HEK293 (cell line): ENCODE data around the gene PDLIM7.

Source experiments
- GLI2 ChIP-seq: fragments of 450-650 bp; formaldehyde crosslinking; IDR thresholded peaks from 2 replicates; pipeline ENCODE4; 2017; ENCODE audit warnings: missing biosample characterization, missing genetic modification characterization, low read depth, borderline replicate concordance
- HOXC10 ChIP-seq: sonication (generic); formaldehyde crosslinking; IDR thresholded peaks from 2 replicates; pipeline ENCODE4 v1.8.1; 2023; ENCODE audit warnings: mild to moderate bottlenecking, missing genetic modification reagents
- HOXD13 ChIP-seq: sonication (generic); formaldehyde crosslinking; IDR thresholded peaks from 2 replicates; pipeline ENCODE4 v1.8.0; 2022; ENCODE audit warnings: missing genetic modification reagents, borderline replicate concordance
- KLF10 ChIP-seq: fragments of 450-650 bp; IDR thresholded peaks from 2 replicates; pipeline ENCODE4 v1.5.1; 2018; ENCODE audit warnings: missing biosample characterization, mild to moderate bottlenecking, missing genetic modification characterization
- MEIS1 ChIP-seq: sonication (generic); formaldehyde crosslinking; IDR thresholded peaks from 2 replicates; pipeline ENCODE4 v1.8.1; 2022; ENCODE audit warnings: missing genetic modification reagents, mild to moderate bottlenecking, borderline replicate concordance
- SALL2 ChIP-seq: fragments of 450-650 bp; formaldehyde crosslinking; IDR thresholded peaks from 2 replicates; pipeline ENCODE4 v1.5.0; 2017; ENCODE audit warnings: missing biosample characterization, mild to moderate bottlenecking, missing genetic modification characterization, borderline replicate concordance
- TRIM28 ChIP-seq: IDR thresholded peaks from 2 replicates; pipeline ENCODE4 v1.6.1; 2011; ENCODE audit warnings: low read length, control low read depth, borderline replicate concordance
- ZNF112 ChIP-seq: fragments of 450-650 bp; formaldehyde crosslinking; IDR thresholded peaks from 2 replicates; pipeline ENCODE4 v1.5.0; 2017; ENCODE audit warnings: missing biosample characterization, missing genetic modification characterization
- ZNF169 ChIP-seq: fragments of 450-650 bp; formaldehyde crosslinking; IDR thresholded peaks from 2 replicates; pipeline ENCODE4 v1.5.1; 2016; ENCODE audit warnings: missing biosample characterization, missing genetic modification characterization
- ZNF214 ChIP-seq: fragments of 450-650 bp; formaldehyde crosslinking; IDR thresholded peaks from 2 replicates; pipeline ENCODE4 v1.5.1; 2017; ENCODE audit warnings: missing biosample characterization, mild to moderate bottlenecking, missing genetic modification characterization, borderline replicate concordance
- ZNF248 ChIP-seq: fragments of 450-650 bp; formaldehyde crosslinking; IDR thresholded peaks from 2 replicates; pipeline ENCODE4 v1.5.1; 2017; ENCODE audit warnings: missing biosample characterization, missing genetic modification characterization
- ZNF274 ChIP-seq, 2 experiments: fragments of 200-500 bp in 1 of 2; fragments of 450-650 bp in 1 of 2; sonication (Bioruptor generic) in 1 of 2; formaldehyde crosslinking in 1 of 2; IDR thresholded peaks; 2 replicates each; pipeline versions ENCODE4 v1.5.1 to v1.6.1; 2014 to 2016; ENCODE audit warnings: borderline replicate concordance in 1 of 2, inconsistent platforms in 1 of 2, low read length in 1 of 2, missing biosample characterization in 1 of 2, missing genetic modification characterization in 1 of 2
- ZNF341 ChIP-seq: fragments of 450-650 bp; formaldehyde crosslinking; IDR thresholded peaks from 2 replicates; pipeline ENCODE4; 2016; ENCODE audit warnings: low read depth, missing biosample characterization, missing genetic modification characterization
- ZNF391 ChIP-seq: fragments of 450-650 bp; formaldehyde crosslinking; IDR thresholded peaks from 2 replicates; pipeline ENCODE4 v1.5.1; 2016; ENCODE audit warnings: low read depth, missing biosample characterization, missing genetic modification characterization, borderline replicate concordance
- ZNF416 ChIP-seq: fragments of 450-650 bp; formaldehyde crosslinking; IDR thresholded peaks from 2 replicates; pipeline ENCODE4 v1.5.1; 2016; ENCODE audit warnings: missing biosample characterization, missing genetic modification characterization
- ZNF558 ChIP-seq: fragments of 450-650 bp; formaldehyde crosslinking; IDR thresholded peaks from 2 replicates; pipeline ENCODE4 v1.5.1; 2016; ENCODE audit warnings: missing biosample characterization, missing genetic modification characterization
- ZNF561 ChIP-seq: fragments of 450-650 bp; IDR thresholded peaks from 2 replicates; pipeline ENCODE4 v1.5.1; 2018; ENCODE audit warnings: missing biosample characterization, missing genetic modification characterization, borderline replicate concordance
- ZNF610 ChIP-seq: fragments of 450-650 bp; formaldehyde crosslinking; IDR thresholded peaks from 2 replicates; pipeline ENCODE4 v1.5.1; 2016; ENCODE audit warnings: missing biosample characterization, missing genetic modification characterization, borderline replicate concordance
- ZNF658 ChIP-seq: fragments of 450-650 bp; formaldehyde crosslinking; IDR thresholded peaks from 2 replicates; pipeline ENCODE4; 2016; ENCODE audit warnings: missing biosample characterization, missing genetic modification characterization
- ZNF664 ChIP-seq: fragments of 450-650 bp; formaldehyde crosslinking; IDR thresholded peaks from 2 replicates; pipeline ENCODE4 v1.5.1; 2016; ENCODE audit warnings: missing biosample characterization, missing genetic modification characterization
- TF ChIP-seq, protein P1 (sequence below): fragments of 450-650 bp; formaldehyde crosslinking; conservative IDR thresholded peaks from 2 replicates; pipeline ENCODE4 v1.5.1; 2016; ENCODE audit warnings: low read depth, missing biosample characterization, missing genetic modification characterization
- TF ChIP-seq, protein P2 (sequence below): fragments of 450-650 bp; formaldehyde crosslinking; IDR thresholded peaks from 2 replicates; pipeline ENCODE4 v1.5.1; 2016; ENCODE audit warnings: missing biosample characterization, missing genetic modification characterization, borderline replicate concordance
- TF ChIP-seq, protein P3 (sequence below): fragments of 450-650 bp; formaldehyde crosslinking; IDR thresholded peaks from 2 replicates; pipeline ENCODE4 v1.5.1; 2016; ENCODE audit warnings: missing biosample characterization, missing genetic modification characterization

PDLIM7 gene

DNA sequence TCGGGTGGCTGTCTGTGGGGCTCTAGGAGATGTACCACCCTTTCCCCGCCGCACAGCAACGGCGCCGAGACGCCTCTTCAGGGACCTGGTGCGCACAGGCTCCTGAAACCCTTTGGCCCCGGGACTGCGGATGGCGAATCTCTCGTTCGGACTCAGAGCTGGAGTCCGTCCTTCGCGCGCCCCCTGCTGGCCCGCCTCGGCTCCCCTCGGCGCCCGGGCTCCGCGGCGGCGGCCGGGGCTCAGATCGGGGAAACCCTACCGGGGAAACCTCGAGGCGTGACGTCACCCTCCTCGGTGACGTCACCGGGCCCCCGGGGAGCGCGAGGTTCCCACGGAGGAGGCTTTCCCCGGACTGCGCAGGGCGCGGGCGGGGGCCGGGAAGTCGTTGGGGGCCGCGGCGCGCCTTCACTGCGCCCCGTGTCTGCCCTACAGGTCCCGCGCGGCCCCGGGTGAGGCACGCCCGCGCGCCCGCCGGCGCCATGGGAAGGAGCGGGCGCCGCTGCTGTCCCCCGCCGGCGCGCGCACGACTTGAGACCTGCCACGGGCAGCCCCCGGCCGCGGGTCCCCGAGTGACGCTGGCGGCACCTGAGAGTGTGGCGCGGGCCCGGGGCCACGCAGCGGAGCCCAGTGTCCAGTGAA, 42.9 kb downstream of the PDLIM7 start (continued):
- TF ChIP-seq HOXC10 (CRISPR knock-in tag) (no peak), HOXD13 (no peak), ZNF416 (tag by site-specific recombination) (no peak), ZNF274 (IDR thresholded peaks at IDR 0.05; ENCODE audit: low read length) (no peak), ZNF274 (tag by site-specific recombination; IDR thresholded peaks at IDR 0.05; ENCODE audit: borderline replicate concordance) (no peak), ZNF664 (tag by site-specific recombination) (no peak), ZNF561 (tag by site-specific recombination) (0 out of 2 replicates have a peak, but pooled peaks have one; percentile 21), GLI2 (no peak), MEIS1 (CRISPR knock-in tag) (no peak), ZNF341 (no peak), ZNF248 (tag by site-specific recombination) (no peak), ZNF169 (tag by site-specific recombination) (no peak), SALL2 (peak; percentile 86), ZNF610 (tag by site-specific recombination) (0 out of 2 replicates have a peak, but pooled peaks have one; percentile 18), ZNF558 (tag by site-specific recombination) (no peak), TRIM28 (no peak), ZNF391 (tag by site-specific recombination) (peak; percentile 82), KLF10 (tag by site-specific recombination) (peak; percentile 95), ZNF214 (no peak), ZNF658 (peak; percentile 48; the same call in 1 of the 2 replicates), ZNF112 (no peak)
- TF ChIP-seq, protein P1, sequence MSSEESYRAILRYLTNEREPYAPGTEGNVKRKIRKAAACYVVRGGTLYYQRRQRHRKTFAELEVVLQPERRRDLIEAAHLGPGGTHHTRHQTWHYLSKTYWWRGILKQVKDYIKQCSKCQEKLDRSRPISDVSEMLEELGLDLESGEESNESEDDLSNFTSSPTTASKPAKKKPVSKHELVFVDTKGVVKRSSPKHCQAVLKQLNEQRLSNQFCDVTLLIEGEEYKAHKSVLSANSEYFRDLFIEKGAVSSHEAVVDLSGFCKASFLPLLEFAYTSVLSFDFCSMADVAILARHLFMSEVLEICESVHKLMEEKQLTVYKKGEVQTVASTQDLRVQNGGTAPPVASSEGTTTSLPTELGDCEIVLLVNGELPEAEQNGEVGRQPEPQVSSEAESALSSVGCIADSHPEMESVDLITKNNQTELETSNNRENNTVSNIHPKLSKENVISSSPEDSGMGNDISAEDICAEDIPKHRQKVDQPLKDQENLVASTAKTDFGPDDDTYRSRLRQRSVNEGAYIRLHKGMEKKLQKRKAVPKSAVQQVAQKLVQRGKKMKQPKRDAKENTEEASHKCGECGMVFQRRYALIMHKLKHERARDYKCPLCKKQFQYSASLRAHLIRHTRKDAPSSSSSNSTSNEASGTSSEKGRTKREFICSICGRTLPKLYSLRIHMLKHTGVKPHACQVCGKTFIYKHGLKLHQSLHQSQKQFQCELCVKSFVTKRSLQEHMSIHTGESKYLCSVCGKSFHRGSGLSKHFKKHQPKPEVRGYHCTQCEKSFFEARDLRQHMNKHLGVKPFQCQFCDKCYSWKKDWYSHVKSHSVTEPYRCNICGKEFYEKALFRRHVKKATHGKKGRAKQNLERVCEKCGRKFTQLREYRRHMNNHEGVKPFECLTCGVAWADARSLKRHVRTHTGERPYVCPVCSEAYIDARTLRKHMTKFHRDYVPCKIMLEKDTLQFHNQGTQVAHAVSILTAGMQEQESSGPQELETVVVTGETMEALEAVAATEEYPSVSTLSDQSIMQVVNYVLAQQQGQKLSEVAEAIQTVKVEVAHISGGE: no peak; the same call in 1 of the 2 replicates
- TF ChIP-seq, protein P2, sequence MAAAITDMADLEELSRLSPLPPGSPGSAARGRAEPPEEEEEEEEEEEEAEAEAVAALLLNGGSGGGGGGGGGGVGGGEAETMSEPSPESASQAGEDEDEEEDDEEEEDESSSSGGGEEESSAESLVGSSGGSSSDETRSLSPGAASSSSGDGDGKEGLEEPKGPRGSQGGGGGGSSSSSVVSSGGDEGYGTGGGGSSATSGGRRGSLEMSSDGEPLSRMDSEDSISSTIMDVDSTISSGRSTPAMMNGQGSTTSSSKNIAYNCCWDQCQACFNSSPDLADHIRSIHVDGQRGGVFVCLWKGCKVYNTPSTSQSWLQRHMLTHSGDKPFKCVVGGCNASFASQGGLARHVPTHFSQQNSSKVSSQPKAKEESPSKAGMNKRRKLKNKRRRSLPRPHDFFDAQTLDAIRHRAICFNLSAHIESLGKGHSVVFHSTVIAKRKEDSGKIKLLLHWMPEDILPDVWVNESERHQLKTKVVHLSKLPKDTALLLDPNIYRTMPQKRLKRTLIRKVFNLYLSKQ (tag by site-specific recombination): no peak
- TF ChIP-seq, protein P3, sequence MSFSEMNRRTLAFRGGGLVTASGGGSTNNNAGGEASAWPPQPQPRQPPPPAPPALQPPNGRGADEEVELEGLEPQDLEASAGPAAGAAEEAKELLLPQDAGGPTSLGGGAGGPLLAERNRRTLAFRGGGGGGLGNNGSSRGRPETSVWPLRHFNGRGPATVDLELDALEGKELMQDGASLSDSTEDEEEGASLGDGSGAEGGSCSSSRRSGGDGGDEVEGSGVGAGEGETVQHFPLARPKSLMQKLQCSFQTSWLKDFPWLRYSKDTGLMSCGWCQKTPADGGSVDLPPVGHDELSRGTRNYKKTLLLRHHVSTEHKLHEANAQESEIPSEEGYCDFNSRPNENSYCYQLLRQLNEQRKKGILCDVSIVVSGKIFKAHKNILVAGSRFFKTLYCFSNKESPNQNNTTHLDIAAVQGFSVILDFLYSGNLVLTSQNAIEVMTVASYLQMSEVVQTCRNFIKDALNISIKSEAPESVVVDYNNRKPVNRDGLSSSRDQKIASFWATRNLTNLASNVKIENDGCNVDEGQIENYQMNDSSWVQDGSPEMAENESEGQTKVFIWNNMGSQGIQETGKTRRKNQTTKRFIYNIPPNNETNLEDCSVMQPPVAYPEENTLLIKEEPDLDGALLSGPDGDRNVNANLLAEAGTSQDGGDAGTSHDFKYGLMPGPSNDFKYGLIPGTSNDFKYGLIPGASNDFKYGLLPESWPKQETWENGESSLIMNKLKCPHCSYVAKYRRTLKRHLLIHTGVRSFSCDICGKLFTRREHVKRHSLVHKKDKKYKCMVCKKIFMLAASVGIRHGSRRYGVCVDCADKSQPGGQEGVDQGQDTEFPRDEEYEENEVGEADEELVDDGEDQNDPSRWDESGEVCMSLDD: peak; percentile 75
